Gastrocnemius medialis (tissue), 4 donors: Measurements from ENCODE around the gene TMPRSS13. TPM values are rescaled to one million over a fixed set of nuclear protein-coding genes. Genes with fewer than 3 reads are reported as not detected.

Experiments used
- ATAC-seq, 2 donors: fragments of 150-250 bp; one replicate each; pipeline ENCODE4 v1.9.1; 2016
- DNase-seq, 2 donors: peaks; one replicate each; pipeline ENCODE4 v3.0.0-alpha.2; 2019
- H3K27ac ChIP-seq, 4 donors: fragments of 200-600 bp; sonication (generic); 1 replicate in 1 of 4; 2 replicates in 3 of 4; pipeline ENCODE4 v1.5.1; 2016 to 2018; ENCODE audit warnings: mild to moderate bottlenecking in 2 of 4, moderate library complexity in 1 of 4
- H3K27me3 ChIP-seq, 3 donors: fragments of 200-600 bp; sonication (generic) in 2 of 3; 1 replicate in 1 of 3; 2 replicates in 2 of 3; pipeline versions ENCODE4 v1.5.1 to v1.6.0; 2016 to 2019; ENCODE audit warnings: mild to moderate bottlenecking in 1 of 3, moderate library complexity in 1 of 3
- H3K36me3 ChIP-seq, 2 donors: fragments of 200-600 bp; sonication (generic) in 1 of 2; one replicate each; pipeline ENCODE4 v1.5.1; 2017 to 2018
- H3K4me1 ChIP-seq, 2 donors: fragments of 200-600 bp; sonication (generic) in 1 of 2; one replicate each; pipeline ENCODE4 v1.5.1; 2016 to 2017; ENCODE audit warnings: mild to moderate bottlenecking in 2 of 2
- H3K4me3 ChIP-seq, 4 donors: fragments of 200-600 bp; sonication (generic) in 3 of 4; 1 replicate in 1 of 4; 2 replicates in 3 of 4; pipeline ENCODE4 v1.5.1; 2016 to 2019; ENCODE audit warnings: mild to moderate bottlenecking in 2 of 4
- H3K9me3 ChIP-seq, 3 donors: fragments of 200-600 bp; sonication (generic) in 2 of 3; 1 replicate in 1 of 3; 2 replicates in 2 of 3; pipeline ENCODE4 v1.5.1; 2016 to 2019
- CTCF ChIP-seq, 5 experiments: fragments of 450-650 bp in 3 of 5; fragments of 200-600 bp in 2 of 5; sonication (generic) in 2 of 5; IDR thresholded peaks in 4 of 5; conservative IDR thresholded peaks in 1 of 5; 1 replicate in 4 of 5; 2 replicates in 1 of 5; pipeline ENCODE4 v1.5.1; 2016 to 2019; ENCODE audit warnings: antibody characterized with exemption in 5 of 5, mild to moderate bottlenecking in 3 of 5, moderate library complexity in 3 of 5
- POLR2A ChIP-seq, 2 donors: fragments of 450-650 bp; IDR thresholded peaks; one replicate each; pipeline ENCODE4 v1.6.1; 2017; ENCODE audit warnings: antibody characterized with exemption in 2 of 2, mild to moderate bottlenecking in 2 of 2, moderate library complexity in 2 of 2
- in situ Hi-C, 4 donors: fragments of 200-750 bp; cut with MboI; loops; one replicate each; pipeline versions ENCODE4 v1.15.0 to v1.8.0; 2017; ENCODE audit warnings: low sequenced_read_pairs in 4 of 4
- intact Hi-C: fragments of 100-400 bp; cut with DNase I; formaldehyde crosslinking; loops from one replicate; pipeline ENCODE4 v1.15.1; 2023; ENCODE audit warnings: low total_unique reads
- total RNA-seq, 4 donors: library from RNA; depleted of rRNA; stranded (reverse); fragments of >200 nt; gene quantifications; one replicate each; pipeline versions ENCODE4 v1.1.0 to v1.2.3, GENCODE V29; 2016

Gene TMPRSS13
- total RNA-seq, 4 donors from 2014 or later = not detected

GRCh38 chr11:117878314-117878938 is 50.8 kb downstream of the TMPRSS13 start:
- in situ Hi-C loops = no loop called here
- no peak for DNase-seq
- Histone ChIP-seq H3K27ac (peak overlapping the region in 1 of 4 donors; percentile 7), H3K9me3 (no peaks in the 10 kb centered on the region), H3K27me3 (peaks cover 10 to 27% (median 26%) of the 10 kb centered on the region in 3 donors), H3K4me1 (peaks cover 11 to 20% of the 10 kb centered on the region in 2 donors), H3K4me3 (no peak overlapping the region), H3K36me3 (no peaks in the 10 kb centered on the region)
- no peak for ATAC-seq
- TF ChIP-seq CTCF (IDR thresholded peaks at IDR 0.05 in 4 of 5, conservative IDR thresholded peaks at IDR 0.05 in 1 of 5) (no peak), POLR2A (IDR thresholded peaks at IDR 0.05) (no peak)
- intact Hi-C loops = no loop called here

- H3K27ac ChIP-seq = peak overlapping the region; percentile 59 to 75 (median 70)
- ATAC-seq (peak in 1 of 2 donors; percentile 19), DNase-seq (no peak)
- intact Hi-C loops = no loop called here
- H3K4me1 ChIP-seq = peaks cover 11 to 27% of the 10 kb centered on the region in 2 donors
- peak overlapping the region; percentile 57 to 77 (median 64) for H3K4me3 ChIP-seq
- H3K9me3 ChIP-seq = no peaks in the 10 kb centered on the region
- in situ Hi-C loops = no loop called here
- TF ChIP-seq CTCF (IDR thresholded peaks at IDR 0.05 in 4 of 5, conservative IDR thresholded peaks at IDR 0.05 in 1 of 5) (no peak), POLR2A (IDR thresholded peaks at IDR 0.05) (no peak)
- peaks cover 10 to 27% (median 26%) of the 10 kb centered on the region in 3 donors for H3K27me3 ChIP-seq
- H3K36me3 ChIP-seq = no peaks in the 10 kb centered on the region
Observed at GRCh38 chr11:117877120-117877784, 52.0 kb downstream of the TMPRSS13 start.

- no peaks in the 10 kb centered on the region for H3K36me3 ChIP-seq
- TF ChIP-seq CTCF (IDR thresholded peaks at IDR 0.05 in 4 of 5, conservative IDR thresholded peaks at IDR 0.05 in 1 of 5) (no peak), POLR2A (IDR thresholded peaks at IDR 0.05) (no peak)
- H3K9me3 ChIP-seq = no peaks in the 10 kb centered on the region
- DNase-seq (no peak), ATAC-seq (peak; percentile 32 to 40)
- H3K27ac ChIP-seq = peak within 1 kb of the TSS; percentile 59 to 75 (median 70)
- H3K4me3 ChIP-seq = peak within 1 kb of the TSS; percentile 57 to 77 (median 64)
- H3K4me1 ChIP-seq = peaks cover 11 to 27% of the 10 kb centered on the region in 2 donors
- in situ Hi-C loops = no loop called here
- peaks cover 11 to 30% (median 27%) of the 10 kb centered on the region in 3 donors for H3K27me3 ChIP-seq
- intact Hi-C loops = no loop called here
Observed at GRCh38 chr11:117876341-117877119, 52.7 kb downstream of the TMPRSS13 start, which contains the start of gene FXYD6. TSS of gene FXYD6 (minus strand) at chr11:117876658. CDS start at chr11:117842776, 33,882 bp downstream.

- H3K27me3 ChIP-seq = peaks cover 14 to 33% (median 27%) of the 10 kb centered on the region in 3 donors
- peak overlapping the region; percentile 59 to 75 (median 70) for H3K27ac ChIP-seq
- intact Hi-C loops = no loop called here
- in situ Hi-C loops = no loop called here
- no peak for ATAC-seq
- H3K36me3 ChIP-seq = no peaks in the 10 kb centered on the region
- DNase-seq = no peak
- peaks cover 11 to 27% of the 10 kb centered on the region in 2 donors for H3K4me1 ChIP-seq
- H3K4me3 ChIP-seq = peak overlapping the region; percentile 57 to 77 (median 64)
- H3K9me3 ChIP-seq = no peaks in the 10 kb centered on the region
- TF ChIP-seq CTCF (IDR thresholded peaks at IDR 0.05 in 4 of 5, conservative IDR thresholded peaks at IDR 0.05 in 1 of 5) = no peak
- TF ChIP-seq POLR2A (IDR thresholded peaks at IDR 0.05) = no peak
Observed at GRCh38 chr11:117876059-117876340, 53.2 kb downstream of the TMPRSS13 start.
